ENCODE data around the gene KCNQ2.
A peak's percentile ranks its signal among the peaks of the same experiment; 100 is the strongest.
"Not testable (repeated sequence)": the region's sequence is repeated elsewhere in the genome, so short reads cannot be mapped to it uniquely, and the experiment has no call there.

Gene KCNQ2

GRCh38 chr20:63518351-63518861, 46.0 kb upstream of the KCNQ2 start:
- no peak overlapping the region for H3K4me3 ChIP-seq (ENCODE audit: low read length)
- TF ChIP-seq CTCF (conservative IDR thresholded peaks at IDR 0.05; ENCODE audit: low read length): no peak
- DNase-seq (ENCODE audit: low read depth): no peak

- no peak for TF ChIP-seq CTCF (conservative IDR thresholded peaks at IDR 0.05; ENCODE audit: low read length)
- no peak overlapping the region for H3K4me3 ChIP-seq (ENCODE audit: low read length)
- DNase-seq (ENCODE audit: low read depth): no peak
Observed at GRCh38 chr20:63517376-63518309, 45.2 kb upstream of the KCNQ2 start.

- DNase-seq (ENCODE audit: low read depth); H3K4me3 ChIP-seq (ENCODE audit: low read length): not testable (repeated sequence)
Observed at GRCh38 chr20:63514520-63514919, 42.1 kb upstream of the KCNQ2 start.

- H3K4me3 ChIP-seq (ENCODE audit: low read length): no peak overlapping the region
Observed at GRCh38 chr20:63513207-63513606, 40.8 kb upstream of the KCNQ2 start.

GRCh38 chr20:63509088-63509564, 36.7 kb upstream of the KCNQ2 start:
- TF ChIP-seq CTCF (conservative IDR thresholded peaks at IDR 0.05; ENCODE audit: low read length): no peak
- peak; percentile 32 for DNase-seq (ENCODE audit: low read depth)
- no peak overlapping the region for H3K4me3 ChIP-seq (ENCODE audit: low read length)

More at GRCh38 chr20:63513207-63513606, 40.8 kb upstream of the KCNQ2 start:
- TF ChIP-seq CTCF (conservative IDR thresholded peaks at IDR 0.05; ENCODE audit: low read length): no peak
- DNase-seq (ENCODE audit: low read depth): no peak

GRCh38 chr20:63508072-63508768, 35.8 kb upstream of the KCNQ2 start:
- no peak overlapping the region for H3K4me3 ChIP-seq (ENCODE audit: low read length)
- no peak for DNase-seq (ENCODE audit: low read depth)
- TF ChIP-seq CTCF (conservative IDR thresholded peaks at IDR 0.05; ENCODE audit: low read length): no peak

- DNase-seq (ENCODE audit: low read depth): no peak
- TF ChIP-seq CTCF (conservative IDR thresholded peaks at IDR 0.05; ENCODE audit: low read length): no peak
- H3K4me3 ChIP-seq (ENCODE audit: low read length): no peak overlapping the region
Observed at GRCh38 chr20:63507083-63507743, 34.8 kb upstream of the KCNQ2 start.

All from AG10803 (cell line).